NCI-H2107 treated with DMSO at 0.1 percent for 48 hours (cell line): ENCODE data around the gene C3orf62.

ENCODE experiments used
- DNase-seq: peaks from one replicate; lab custom pipeline; 2025; ENCODE audit not compliant: unreplicated experiment; lab: John Stamatoyannopoulos, UW

Gene C3orf62

GRCh38 chr3:49276475-49277382 is at the start of gene C3orf62:
TSS of gene C3orf62 (minus strand) at chr3:49277232. CDS start at chr3:49276872, 360 bp downstream.
- no peak for DNase-seq

GRCh38 chr3:49324768-49325167 is 47.7 kb upstream of the C3orf62 start:
- DNase-seq, result no peak

- no peak for DNase-seq
Measured at GRCh38 chr3:49316696-49317457, 39.8 kb upstream of the C3orf62 start.

GRCh38 chr3:49313896-49314688 is 37.1 kb upstream of the C3orf62 start:
- DNase-seq, result no peak

GRCh38 chr3:49311283-49311682 is 34.3 kb upstream of the C3orf62 start:
- no peak for DNase-seq

GRCh38 chr3:49310677-49311076 is 33.6 kb upstream of the C3orf62 start:
- DNase-seq, result no peak

GRCh38 chr3:49305608-49306007 is 28.6 kb upstream of the C3orf62 start:
- no peak for DNase-seq

GRCh38 chr3:49302613-49303012 is 25.6 kb upstream of the C3orf62 start:
- DNase-seq, result no peak

- no peak for DNase-seq
Measured at GRCh38 chr3:49300595-49300994, 23.6 kb upstream of the C3orf62 start.

GRCh38 chr3:49298511-49298910 is 21.5 kb upstream of the C3orf62 start:
- no peak for DNase-seq

- DNase-seq, result no peak
Measured at GRCh38 chr3:49296781-49297411, 19.9 kb upstream of the C3orf62 start.

- no peak for DNase-seq
Measured at GRCh38 chr3:49295489-49296058, 18.5 kb upstream of the C3orf62 start.

- no peak for DNase-seq
Measured at GRCh38 chr3:49294343-49294742, 17.3 kb upstream of the C3orf62 start.

GRCh38 chr3:49283997-49284396 is 7.0 kb upstream of the C3orf62 start:
- no peak for DNase-seq

GRCh38 chr3:49279376-49279775 is 2.3 kb upstream of the C3orf62 start:
- DNase-seq, result no peak

GRCh38 chr3:49278548-49278947 is 1.5 kb upstream of the C3orf62 start:
- DNase-seq, result no peak

- DNase-seq, result no peak
Measured at GRCh38 chr3:49277383-49277775, 347 bp upstream of the C3orf62 start.

GRCh38 chr3:49273825-49274532 is 3.1 kb downstream of the C3orf62 start:
- DNase-seq, result no peak

GRCh38 chr3:49271047-49271446 is 6.0 kb downstream of the C3orf62 start:
- DNase-seq, result no peak

GRCh38 chr3:49270156-49270500 is 6.9 kb downstream of the C3orf62 start:
- no peak for DNase-seq
